Stomach (tissue), 9 donors: ENCODE results near the gene APOL4. TPM values are rescaled to one million over a fixed set of nuclear protein-coding genes. Genes with fewer than 3 reads are reported as not detected.

Source experiments
- DNase-seq, 2 donors: peaks; one replicate each; pipeline versions ENCODE4 v3.0.0 to v3.0.0-alpha.2; 2013 to 2019
- H3K27ac ChIP-seq, 5 donors: fragments of 200-600 bp in 4 of 5; sonication (generic) in 4 of 5; one replicate each; pipeline ENCODE4 v1.5.1; 2013 to 2019; ENCODE audit warnings: mild to moderate bottlenecking in 1 of 5, moderate library complexity in 1 of 5
- H3K27me3 ChIP-seq, 3 donors: fragments of 200-600 bp; sonication (generic); one replicate each; pipeline ENCODE4 v1.5.1; 2017 to 2019; ENCODE audit warnings: mixed run types in 1 of 3
- H3K36me3 ChIP-seq, 4 donors: fragments of 200-600 bp; sonication (generic); 1 replicate in 3 of 4; 2 replicates in 1 of 4; pipeline ENCODE4 v1.5.1; 2016 to 2019
- H3K4me1 ChIP-seq, 4 donors: fragments of 200-600 bp; sonication (generic); one replicate each; pipeline ENCODE4 v1.5.1; 2016 to 2019
- H3K4me3 ChIP-seq, 4 donors: fragments of 200-600 bp; sonication (generic) in 3 of 4; one replicate each; pipeline ENCODE4 v1.5.1; 2016 to 2019; ENCODE audit warnings: mild to moderate bottlenecking in 1 of 4
- H3K9me3 ChIP-seq, 4 donors: fragments of 200-600 bp; sonication (generic); one replicate each; pipeline ENCODE4 v1.5.1; 2016 to 2019
- CTCF ChIP-seq, 7 experiments: fragments of 450-650 bp in 4 of 7; fragments of 200-600 bp in 3 of 7; sonication (generic) in 3 of 7; IDR thresholded peaks; one replicate each; pipeline ENCODE4 v1.5.1; 2016 to 2019; ENCODE audit warnings: antibody characterized with exemption in 7 of 7, control low read depth in 2 of 7, mild to moderate bottlenecking in 1 of 7
- EP300 ChIP-seq: sonication (generic); formaldehyde crosslinking; IDR thresholded peaks from one replicate; pipeline ENCODE4 v1.6.1; 2017; ENCODE audit warnings: antibody characterized with exemption
- POLR2A ChIP-seq, 4 donors: fragments of 450-650 bp; IDR thresholded peaks; one replicate each; pipeline ENCODE4 v1.6.1; 2016; ENCODE audit warnings: antibody characterized with exemption in 4 of 4, control low read depth in 2 of 4, mild to moderate bottlenecking in 1 of 4, moderate library complexity in 1 of 4
- POLR2AphosphoS5 ChIP-seq, 3 donors: sonication (generic); formaldehyde crosslinking; IDR thresholded peaks; one replicate each; pipeline ENCODE4 v1.6.1; 2016; ENCODE audit warnings: antibody characterized with exemption in 3 of 3
- WGBS, 5 donors: extraction: QIAGEN DNeasy Blood & Tissue Kit in 3 of 5; methylation state at CpG; one replicate each; pipeline versions ENCODE4 v1.1.5 to v1.1.7; 2013 to 2018; 5-methylcytosine and 5-hydroxymethylcytosine counted together
- intact Hi-C: fragments of 100-400 bp; cut with DNase I; formaldehyde crosslinking; loops from one replicate; pipeline ENCODE4 v1.15.1; 2023; ENCODE audit warnings: low total_unique reads
- polyA plus RNA-seq, 3 donors: library from polyadenylated mRNA; stranded (reverse); fragments of 200-250 nt; gene quantifications; one replicate each; pipeline ENCODE4 v1.2.3, GENCODE V29; 2013
- total RNA-seq, 5 donors: library from RNA; depleted of rRNA; stranded (reverse); fragments of >200 nt; gene quantifications; one replicate each; pipeline versions ENCODE4 v1.1.0 to v1.2.3, GENCODE V29; 2014 to 2016
- donor health status: healthy with polysubstance abuse.
- donor health status: Bipolar disorder and iron deficiency.
- donor health status: healthy.

Gene APOL4
- total and polyA plus RNA-seq, 8 donors: 1.2 to 13.2 (median 8.9) TPM; not detected in 2

- peak within 1 kb of the TSS; percentile 56 to 71 (median 68) for H3K4me3 ChIP-seq
- H3K36me3 ChIP-seq: peaks cover 0 to 24% (median 7%) of the 10 kb centered on the region in 4 donors
- H3K4me1 ChIP-seq: peaks cover 44 to 62% (median 55%) of the 10 kb centered on the region in 4 donors
- intact Hi-C loops: no loop called here
- 14 to 23% (median 21%) methylated on average over 13 of the region's 13 CpGs for WGBS, 5 donors
- H3K9me3 ChIP-seq: no peaks in the 10 kb centered on the region
- DNase-seq: peak; percentile 90 to 97
- no peaks in the 10 kb centered on the region for H3K27me3 ChIP-seq
- peak within 1 kb of the TSS; percentile 90 to 95 (median 93) for H3K27ac ChIP-seq
- TF ChIP-seq CTCF (IDR thresholded peaks at IDR 0.05) (peak in 4 of 7 experiments; percentile 47 to 74 (median 74)), EP300 (no peak), POLR2A (IDR thresholded peaks at IDR 0.05) (no peak), POLR2AphosphoS5 (IDR thresholded peaks at IDR 0.05) (peak; percentile 96 to 98 (median 96))
Observed at GRCh38 chr22:36239401-36240171, 38.0 kb upstream of the APOL4 start, which contains the start of gene APOL2. Gene APOL2 (minus strand): TSS chr22:36239527. CDS start chr22:36233162, 6,365 bp downstream.

- Histone ChIP-seq H3K4me1 (peaks cover 40 to 60% (median 54%) of the 10 kb centered on the region in 4 donors), H3K27ac (peak overlapping the region; percentile 90 to 95 (median 93)), H3K36me3 (peaks cover 0 to 29% (median 7%) of the 10 kb centered on the region in 4 donors), H3K4me3 (peak overlapping the region; percentile 56 to 71 (median 68)), H3K9me3 (no peaks in the 10 kb centered on the region), H3K27me3 (no peaks in the 10 kb centered on the region)
- DNase-seq: no peak
- intact Hi-C loops: no loop called here
- 0 to 2% (median 0%) methylated on average over 4 of the region's 4 CpGs for WGBS, 5 donors
- TF ChIP-seq POLR2A (IDR thresholded peaks at IDR 0.05) (no peak), CTCF (IDR thresholded peaks at IDR 0.05) (no peak), EP300 (no peak), POLR2AphosphoS5 (IDR thresholded peaks at IDR 0.05) (no peak)
Observed at GRCh38 chr22:36239150-36239400, 37.5 kb upstream of the APOL4 start.

- H3K36me3 ChIP-seq: peaks cover 0 to 33% (median 11%) of the 10 kb centered on the region in 4 donors
- H3K4me3 ChIP-seq: peak overlapping the region; percentile 56 to 71 (median 68)
- TF ChIP-seq EP300 (no peak), POLR2AphosphoS5 (IDR thresholded peaks at IDR 0.05) (no peak), POLR2A (IDR thresholded peaks at IDR 0.05) (no peak), CTCF (IDR thresholded peaks at IDR 0.05) (no peak)
- DNase-seq: peak in 1 of 2 donors; percentile 74
- intact Hi-C loops: no loop called here
- no peaks in the 10 kb centered on the region for H3K9me3 ChIP-seq
- H3K4me1 ChIP-seq: peaks cover 37 to 60% (median 52%) of the 10 kb centered on the region in 4 donors
- no peaks in the 10 kb centered on the region for H3K27me3 ChIP-seq
- 0 to 4% (median 0%) methylated on average over 4 to 5 of the region's 5 CpGs for WGBS, 5 donors
- H3K27ac ChIP-seq: peak overlapping the region; percentile 90 to 95 (median 93)
Observed at GRCh38 chr22:36238373-36239149, 37.0 kb upstream of the APOL4 start.
